H9 (cell line): ENCODE results near the gene L3MBTL4. TPM values are rescaled to one million over a fixed set of nuclear protein-coding genes. Genes with fewer than 3 reads are reported as not detected.

ENCODE experiments used
- DNase-seq: peaks from one replicate; pipeline ENCODE4 v3.0.0-alpha.2; 2017
- H2AFZ ChIP-seq: one replicate; pipeline ENCODE4 v1.6.1; 2013; ENCODE audit warnings: mild to moderate bottlenecking, low read length, control low read depth, moderate library complexity
- H2AK5ac ChIP-seq: 2 replicates; pipeline ENCODE4 v1.6.1; 2013; ENCODE audit warnings: low read length, control low read depth, mixed read lengths; ENCODE audit not compliant: insufficient read length
- H2BK120ac ChIP-seq: one replicate; pipeline ENCODE4 v1.6.1; 2013; ENCODE audit warnings: low read depth, mild to moderate bottlenecking, low read length, control low read depth, inconsistent platforms; ENCODE audit not compliant: poor library complexity, severe bottlenecking
- H2BK12ac ChIP-seq: 2 replicates; pipeline ENCODE4 v1.6.1; 2013; ENCODE audit warnings: low read length, control low read depth, mixed read lengths, low read depth; ENCODE audit not compliant: insufficient read length
- H2BK15ac ChIP-seq: 2 replicates; pipeline ENCODE4 v1.6.1; 2013; ENCODE audit warnings: low read depth, low read length, control low read depth
- H2BK20ac ChIP-seq: one replicate; pipeline ENCODE4 v1.6.1; 2013; ENCODE audit warnings: low read depth, mild to moderate bottlenecking, low read length, control low read depth, inconsistent platforms; ENCODE audit not compliant: poor library complexity, severe bottlenecking
- H2BK5ac ChIP-seq: 2 replicates; pipeline ENCODE4 v1.6.1; 2013; ENCODE audit warnings: low read length, control low read depth, mixed read lengths; ENCODE audit not compliant: insufficient read length
- H3K14ac ChIP-seq: 2 replicates; pipeline ENCODE4 v1.6.1; 2013; ENCODE audit warnings: low read length, control low read depth; ENCODE audit not compliant: insufficient read depth
- H3K18ac ChIP-seq: 2 replicates; pipeline ENCODE4 v1.6.1; 2013; ENCODE audit warnings: low read depth, mild to moderate bottlenecking, mixed read lengths, low read length, control low read depth; ENCODE audit not compliant: insufficient read length
- H3K23ac ChIP-seq: 2 replicates; pipeline ENCODE4 v1.6.1; 2013; ENCODE audit warnings: low read length, control low read depth, mixed read lengths, low read depth; ENCODE audit not compliant: insufficient read length
- H3K23me2 ChIP-seq: 2 replicates; pipeline ENCODE4 v1.6.1; 2013; ENCODE audit warnings: low read depth, mild to moderate bottlenecking, mixed read lengths, low read length, control low read depth; ENCODE audit not compliant: insufficient read length, poor library complexity, severe bottlenecking
- H3K27ac ChIP-seq: 2 replicates; pipeline ENCODE4 v1.5.1; 2013; ENCODE audit warnings: low read length, control low read depth, mixed read lengths, low read depth; ENCODE audit not compliant: insufficient read length
- H3K27me3 ChIP-seq: 2 replicates; pipeline ENCODE4 v1.6.1; 2013; ENCODE audit warnings: low read length, control low read depth, inconsistent platforms; ENCODE audit not compliant: insufficient read depth
- H3K4ac ChIP-seq: 2 replicates; pipeline ENCODE4 v1.6.1; 2013; ENCODE audit warnings: low read depth, mild to moderate bottlenecking, control low read depth, inconsistent platforms, low read length, moderate library complexity
- H3K4me1 ChIP-seq: 2 replicates; pipeline ENCODE4 v1.6.1; 2013; ENCODE audit warnings: low read length, control low read depth, inconsistent platforms; ENCODE audit not compliant: insufficient read depth
- H3K4me2 ChIP-seq: 2 replicates; pipeline ENCODE4 v1.6.1; 2013; ENCODE audit warnings: low read length, control low read depth, mixed read lengths; ENCODE audit not compliant: insufficient read length, insufficient read depth
- H3K56ac ChIP-seq: 2 replicates; pipeline ENCODE4 v1.6.1; 2013; ENCODE audit warnings: low read depth, mild to moderate bottlenecking, mixed read lengths, low read length, control low read depth; ENCODE audit not compliant: insufficient read length
- H3K79me1 ChIP-seq: 2 replicates; pipeline ENCODE4 v1.6.1; 2013; ENCODE audit warnings: low read depth, mild to moderate bottlenecking, moderate library complexity, low read length, control low read depth, inconsistent platforms; ENCODE audit not compliant: insufficient read depth, poor library complexity, severe bottlenecking
- H3K79me2 ChIP-seq: 2 replicates; pipeline ENCODE4 v1.6.1; 2013; ENCODE audit warnings: low read length, control low read depth, inconsistent platforms; ENCODE audit not compliant: insufficient read depth
- H3K9ac ChIP-seq: 2 replicates; pipeline ENCODE4 v1.6.1; 2013; ENCODE audit warnings: low read length, control low read depth, mixed read lengths; ENCODE audit not compliant: insufficient read length; ENCODE audit errors: extremely low read depth
- H3K9me3 ChIP-seq: one replicate; pipeline ENCODE4 v1.6.1; 2013; ENCODE audit warnings: low read depth, low read length, inconsistent platforms; ENCODE audit not compliant: control insufficient read depth
- H3T11ph ChIP-seq: one replicate; pipeline ENCODE4 v1.6.1; 2013; ENCODE audit warnings: mild to moderate bottlenecking, low read length, control low read depth, inconsistent platforms
- H4K20me1 ChIP-seq: one replicate; pipeline ENCODE4 v1.6.1; 2013; ENCODE audit not compliant: control insufficient read depth, insufficient read length, insufficient read depth
- H4K5ac ChIP-seq: 2 replicates; pipeline ENCODE4 v1.6.1; 2013; ENCODE audit warnings: low read depth, mild to moderate bottlenecking, mixed read lengths, low read length, control low read depth; ENCODE audit not compliant: insufficient read length
- H4K8ac ChIP-seq: replicated peaks from 2 replicates; pipeline ENCODE4 v1.6.1; 2013; ENCODE audit warnings: low read length, control low read depth, mixed read lengths, low read depth; ENCODE audit not compliant: insufficient read length
- H4K91ac ChIP-seq: 2 replicates; pipeline ENCODE4 v1.6.1; 2013; ENCODE audit warnings: low read depth, mild to moderate bottlenecking, moderate library complexity, mixed read lengths, low read length, control low read depth; ENCODE audit not compliant: insufficient read length
- H3K27ac Mint-ChIP-seq, 3 experiments: 2 replicates in 2 of 3; 3 replicates in 1 of 3; pipeline ENCODE4 v1.8.0; 2020 to 2021; ENCODE audit warnings: mixed read lengths in 3 of 3, mild to moderate bottlenecking in 1 of 3, moderate library complexity in 1 of 3
- H3K27me3 Mint-ChIP-seq: 2 replicates; pipeline ENCODE4 v1.8.0; 2021; ENCODE audit warnings: low read depth, mild to moderate bottlenecking, moderate library complexity, mixed read lengths
- H3K36me3 Mint-ChIP-seq, 3 experiments: 2 replicates in 2 of 3; 3 replicates in 1 of 3; pipeline ENCODE4 v1.8.0; 2020 to 2021; ENCODE audit warnings: low read depth in 3 of 3, mixed read lengths in 3 of 3; ENCODE audit not compliant: insufficient read depth in 1 of 3
- H3K4me1 Mint-ChIP-seq, 2 experiments: 2 replicates each; pipeline ENCODE4 v1.8.0; 2020; ENCODE audit warnings: mixed read lengths in 2 of 2
- H3K4me3 Mint-ChIP-seq, 2 experiments: 2 replicates in 1 of 2; 3 replicates in 1 of 2; pipeline ENCODE4 v1.8.0; 2020 to 2021; ENCODE audit warnings: mild to moderate bottlenecking in 2 of 2, mixed read lengths in 2 of 2, moderate library complexity in 1 of 2
- H3K9me3 Mint-ChIP-seq, 2 experiments: 2 replicates in 1 of 2; 3 replicates in 1 of 2; pipeline ENCODE4 v1.8.0; 2020; ENCODE audit warnings: mild to moderate bottlenecking in 2 of 2, mixed read lengths in 2 of 2, moderate library complexity in 1 of 2
- WGBS: extraction: QIAGEN DNeasy Blood & Tissue Kit; methylation state at CpG from one replicate; pipeline ENCODE4 v1.1.7; 2013; ENCODE audit warnings: missing lambda C conversion rate, low lambda C conversion rate, mixed read lengths; ENCODE audit not compliant: insufficient read length; ENCODE audit errors: extremely low coverage; 5-methylcytosine and 5-hydroxymethylcytosine counted together
- total RNA-seq: library from RNA; stranded (reverse); gene quantifications from 2 replicates; pipeline ENCODE4 v1.2.1, GENCODE V29; 2021
- TF ChIP-seq, protein P1 (sequence below): fragments of 200-600 bp; sonication (generic); conservative IDR thresholded peaks from 3 replicates; pipeline ENCODE4 v1.8.0; 2021; ENCODE audit warnings: antibody characterized with exemption, mild to moderate bottlenecking

Gene L3MBTL4
- total RNA-seq, 1 experiment from 2014 or later: 1.9 TPM

DNA sequence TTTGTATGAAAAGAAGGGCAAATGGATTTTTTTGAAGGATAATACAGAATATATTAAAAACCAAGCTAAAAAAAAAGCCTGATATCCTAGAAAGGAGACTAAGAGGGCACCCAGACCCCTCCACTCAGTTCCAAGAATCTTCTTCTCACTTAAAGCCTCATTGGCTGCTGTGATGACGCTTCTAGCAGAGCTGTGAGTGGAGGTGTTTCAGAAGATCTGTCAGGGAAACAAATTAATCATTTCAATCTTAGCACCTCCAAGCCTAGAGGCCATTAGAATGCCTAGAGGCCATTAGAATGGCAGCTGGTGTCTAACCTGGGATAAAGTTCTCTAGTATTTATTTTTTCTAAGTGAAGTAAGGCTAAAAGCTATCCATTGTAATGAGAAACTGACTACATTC is 355.2 kb downstream of the L3MBTL4 start:
- Histone ChIP-seq H3K27ac (no peak overlapping the region), H2AK5ac (no peak overlapping the region)

More for the DNA sequence above, 355.2 kb downstream of the L3MBTL4 start:
- no peak overlapping the region for H3K4me3 Mint-ChIP-seq
- no peaks in the 10 kb centered on the region for H3K36me3 Mint-ChIP-seq
- Histone ChIP-seq H3K14ac (no peak overlapping the region), H3K18ac (no peak overlapping the region), H4K91ac (no peak overlapping the region), H3K9me3 (no peaks in the 10 kb centered on the region), H4K5ac (no peak overlapping the region), H3K23ac (no peak overlapping the region), H2BK12ac (no peak overlapping the region), H4K8ac (no peak overlapping the region), H3K79me1 (no peaks in the 10 kb centered on the region), H3K79me2 (no peaks in the 10 kb centered on the region), H2AFZ (no peak overlapping the region), H3K23me2 (no peaks in the 10 kb centered on the region), H3K4ac (no peak overlapping the region), H2BK20ac (no peak overlapping the region), H3K9ac (no peak overlapping the region), H2BK15ac (no peak overlapping the region), H2BK120ac (no peak overlapping the region), H3K56ac (no peak overlapping the region), H3T11ph (no peak overlapping the region), H3K4me1 (peaks cover 5% of the 10 kb centered on the region), H3K27me3 (no peaks in the 10 kb centered on the region), H3K4me2 (no peak overlapping the region), H2BK5ac (no peak overlapping the region), H4K20me1 (no peaks in the 10 kb centered on the region)
- DNase-seq: no peak
- peaks cover 2 to 7% of the 10 kb centered on the region in 2 experiments for H3K9me3 Mint-ChIP-seq
- peaks cover 20 to 29% of the 10 kb centered on the region in 2 experiments for H3K4me1 Mint-ChIP-seq
- no peaks in the 10 kb centered on the region for H3K27me3 Mint-ChIP-seq
- TF ChIP-seq, protein P1, sequence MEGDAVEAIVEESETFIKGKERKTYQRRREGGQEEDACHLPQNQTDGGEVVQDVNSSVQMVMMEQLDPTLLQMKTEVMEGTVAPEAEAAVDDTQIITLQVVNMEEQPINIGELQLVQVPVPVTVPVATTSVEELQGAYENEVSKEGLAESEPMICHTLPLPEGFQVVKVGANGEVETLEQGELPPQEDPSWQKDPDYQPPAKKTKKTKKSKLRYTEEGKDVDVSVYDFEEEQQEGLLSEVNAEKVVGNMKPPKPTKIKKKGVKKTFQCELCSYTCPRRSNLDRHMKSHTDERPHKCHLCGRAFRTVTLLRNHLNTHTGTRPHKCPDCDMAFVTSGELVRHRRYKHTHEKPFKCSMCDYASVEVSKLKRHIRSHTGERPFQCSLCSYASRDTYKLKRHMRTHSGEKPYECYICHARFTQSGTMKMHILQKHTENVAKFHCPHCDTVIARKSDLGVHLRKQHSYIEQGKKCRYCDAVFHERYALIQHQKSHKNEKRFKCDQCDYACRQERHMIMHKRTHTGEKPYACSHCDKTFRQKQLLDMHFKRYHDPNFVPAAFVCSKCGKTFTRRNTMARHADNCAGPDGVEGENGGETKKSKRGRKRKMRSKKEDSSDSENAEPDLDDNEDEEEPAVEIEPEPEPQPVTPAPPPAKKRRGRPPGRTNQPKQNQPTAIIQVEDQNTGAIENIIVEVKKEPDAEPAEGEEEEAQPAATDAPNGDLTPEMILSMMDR: no peak
- no peak overlapping the region for H3K27ac Mint-ChIP-seq
- no CpG with 5 or more reads among the region's 1 CpG for WGBS
